ENCODE measurements around the gene PRSS16.
"Not testable (repeated sequence)": the region's sequence is repeated elsewhere in the genome, so short reads cannot be mapped to it uniquely, and the experiment has no call there.

The PRSS16 gene, protein sequence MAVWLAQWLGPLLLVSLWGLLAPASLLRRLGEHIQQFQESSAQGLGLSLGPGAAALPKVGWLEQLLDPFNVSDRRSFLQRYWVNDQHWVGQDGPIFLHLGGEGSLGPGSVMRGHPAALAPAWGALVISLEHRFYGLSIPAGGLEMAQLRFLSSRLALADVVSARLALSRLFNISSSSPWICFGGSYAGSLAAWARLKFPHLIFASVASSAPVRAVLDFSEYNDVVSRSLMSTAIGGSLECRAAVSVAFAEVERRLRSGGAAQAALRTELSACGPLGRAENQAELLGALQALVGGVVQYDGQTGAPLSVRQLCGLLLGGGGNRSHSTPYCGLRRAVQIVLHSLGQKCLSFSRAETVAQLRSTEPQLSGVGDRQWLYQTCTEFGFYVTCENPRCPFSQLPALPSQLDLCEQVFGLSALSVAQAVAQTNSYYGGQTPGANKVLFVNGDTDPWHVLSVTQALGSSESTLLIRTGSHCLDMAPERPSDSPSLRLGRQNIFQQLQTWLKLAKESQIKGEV

DNA sequence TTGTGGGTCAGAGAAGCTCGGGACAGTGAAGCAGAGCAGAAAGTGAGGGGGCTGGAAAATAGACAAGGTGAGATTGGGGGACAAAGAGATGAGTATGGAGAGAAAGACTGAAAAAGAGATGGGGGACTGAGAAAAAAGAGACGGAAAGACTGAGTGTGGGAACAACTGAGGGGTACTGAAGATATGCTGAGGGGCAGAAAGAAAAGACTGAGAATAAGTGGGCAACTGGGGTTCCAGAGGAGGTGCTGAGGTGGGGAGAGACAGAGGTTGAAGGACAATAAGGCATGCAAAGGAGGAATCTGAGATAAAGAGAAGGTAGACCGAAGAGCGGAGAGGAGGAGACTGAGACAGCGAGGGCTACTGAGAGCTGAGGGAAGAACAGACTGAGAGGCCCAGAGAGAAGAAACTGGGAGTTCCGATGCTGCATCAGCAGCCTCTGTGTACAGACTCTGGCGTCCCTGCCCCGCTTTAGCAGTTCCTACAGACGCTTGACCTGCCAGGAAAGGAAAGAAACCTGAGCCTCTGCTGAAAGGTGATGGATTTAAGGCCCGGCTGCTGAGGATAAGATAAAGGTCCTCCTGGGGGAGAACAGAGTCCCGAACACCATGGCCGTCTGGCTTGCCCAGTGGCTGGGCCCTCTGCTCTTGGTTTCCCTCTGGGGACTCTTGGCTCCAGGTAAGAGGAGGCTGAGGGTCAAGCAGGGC lies at the start of gene PRSS16:
PRSS16 (plus strand) TSS at position 569 of the 704 bp plus-strand sequence; CDS start at position 606, 37 bp downstream.
- no peak for DNase-seq (ENCODE audit: low spot score)

DNA sequence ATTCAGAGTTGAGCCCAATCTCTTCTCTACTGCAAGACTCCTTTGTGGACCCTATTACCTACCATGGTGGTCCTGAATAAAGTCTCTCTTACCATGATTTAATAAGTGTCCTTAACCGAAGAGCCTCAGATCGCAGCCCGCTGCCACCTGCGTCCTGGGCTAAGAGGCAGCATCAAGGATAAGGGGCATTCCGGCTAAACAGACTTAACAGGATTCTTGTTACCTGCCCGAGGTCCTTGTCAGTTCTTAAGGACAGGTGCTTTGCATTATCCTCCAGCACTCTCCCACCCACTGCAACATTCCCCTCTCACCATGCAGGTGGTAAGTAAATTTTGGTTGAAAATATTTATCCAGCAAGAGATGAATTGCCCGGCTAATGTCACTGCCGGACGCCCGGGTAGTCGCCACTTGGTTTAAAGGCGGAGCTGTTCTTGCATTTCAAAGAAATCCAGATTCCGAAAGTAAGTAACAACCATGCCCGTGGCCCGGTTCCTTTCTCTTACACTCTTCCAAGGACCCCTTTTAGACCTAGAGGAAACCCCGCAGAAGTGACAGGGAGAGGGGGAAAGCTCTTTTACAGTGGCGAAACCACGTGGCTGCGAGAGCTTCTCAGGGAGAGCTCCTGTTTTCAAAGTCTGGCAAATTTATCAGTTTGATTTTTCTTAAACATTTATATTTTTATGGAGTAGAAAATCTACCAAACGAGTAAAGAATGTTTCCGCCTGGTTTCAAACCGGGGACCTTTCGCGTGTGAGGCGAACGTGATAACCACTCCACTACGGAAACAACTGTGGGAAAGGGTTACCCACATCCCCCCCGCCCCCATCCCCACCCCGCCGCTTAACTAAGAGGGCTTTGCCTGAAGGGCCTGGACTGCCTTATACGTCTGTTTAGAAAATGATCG lies 41.9 kb upstream of the PRSS16 start:
- no peak for DNase-seq (ENCODE audit: low spot score)

DNA sequence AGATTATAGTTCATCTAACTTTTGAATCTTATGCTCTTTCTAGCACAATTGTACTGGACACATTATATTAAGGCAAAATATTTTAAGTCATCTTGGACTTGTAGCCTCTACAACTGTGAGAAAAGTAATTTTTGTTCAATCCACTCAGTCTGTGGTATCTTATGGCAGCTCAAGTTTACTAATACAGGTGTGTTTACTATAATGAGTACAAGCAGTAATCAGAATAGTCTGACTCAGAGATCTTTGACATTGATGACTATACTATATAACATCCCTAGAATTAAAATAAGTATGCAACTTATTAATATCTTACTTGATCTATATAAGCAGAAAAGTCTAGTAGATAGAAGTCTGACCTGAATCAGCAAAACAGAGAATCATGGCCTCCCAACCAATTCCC lies 40.7 kb upstream of the PRSS16 start:
- DNase-seq (ENCODE audit: low spot score) = no peak

DNA sequence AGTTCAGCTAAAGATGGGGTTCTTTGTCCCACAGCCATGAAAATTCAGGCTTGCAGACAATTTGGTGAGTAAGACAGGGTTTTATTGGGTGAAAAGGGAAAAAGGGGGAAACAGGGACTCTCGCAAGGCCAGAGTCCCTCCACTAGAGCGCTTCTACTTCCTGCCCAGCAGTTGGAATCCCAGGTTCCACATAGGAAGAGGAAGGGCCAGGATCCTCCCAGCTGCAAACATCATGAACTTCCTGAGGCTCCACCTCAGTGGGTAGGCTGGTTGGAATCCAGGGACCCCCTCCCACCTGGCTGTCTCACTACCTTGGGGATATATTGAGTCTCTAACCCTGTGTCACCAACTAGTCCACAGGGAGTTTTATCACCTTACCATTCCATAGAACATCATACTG lies 39.5 kb upstream of the PRSS16 start:
- no peak for DNase-seq (ENCODE audit: low spot score)

DNA sequence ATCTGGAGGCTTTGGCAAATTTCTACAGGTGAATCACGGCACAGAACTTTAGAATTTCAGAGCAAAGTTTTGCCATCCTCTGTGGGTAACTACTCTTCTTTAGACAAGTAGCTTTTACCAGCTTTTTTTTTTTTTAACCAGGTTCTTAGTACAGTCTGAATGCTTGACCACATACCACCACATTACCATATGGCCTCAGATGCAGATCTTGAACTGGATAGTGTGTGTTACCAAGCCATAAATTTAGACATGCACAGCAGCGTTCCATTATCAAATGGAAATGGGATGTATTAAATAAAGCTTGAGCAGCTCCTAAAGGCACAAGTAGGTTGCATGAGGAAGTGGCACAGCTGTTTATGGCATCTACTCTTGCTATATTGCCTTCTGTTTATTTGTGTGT lies 38.3 kb upstream of the PRSS16 start:
- no peak for DNase-seq (ENCODE audit: low spot score)

DNA sequence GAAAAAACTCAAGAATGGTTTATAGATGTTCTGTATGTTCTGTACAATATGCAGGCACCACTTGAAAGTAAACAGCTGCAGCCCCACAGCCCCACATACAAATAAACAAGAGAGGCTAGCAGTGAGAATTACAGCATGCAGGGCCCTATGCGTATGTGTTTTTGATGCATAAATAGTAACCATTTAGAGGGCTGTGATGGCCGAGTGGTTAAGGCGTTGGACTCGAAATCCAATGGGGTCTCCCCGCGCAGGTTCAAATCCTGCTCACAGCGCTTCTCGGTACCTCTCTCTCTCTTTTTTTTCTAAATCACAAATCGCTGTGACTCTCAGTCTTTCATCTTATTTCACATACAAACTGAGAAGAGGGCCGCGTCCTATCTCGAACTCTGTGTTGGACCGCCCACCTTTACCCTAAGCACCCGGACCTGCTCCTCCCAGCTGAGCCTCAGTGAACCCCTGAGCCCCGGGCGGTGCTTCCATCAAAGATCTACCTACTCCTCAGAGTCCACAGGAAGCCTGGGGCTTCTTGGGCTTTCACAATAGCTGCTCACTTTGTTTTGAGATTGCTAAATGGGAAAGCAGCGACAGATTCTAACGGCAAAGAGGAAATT lies 37.7 kb upstream of the PRSS16 start:
- no peak for DNase-seq (ENCODE audit: low spot score)

DNA sequence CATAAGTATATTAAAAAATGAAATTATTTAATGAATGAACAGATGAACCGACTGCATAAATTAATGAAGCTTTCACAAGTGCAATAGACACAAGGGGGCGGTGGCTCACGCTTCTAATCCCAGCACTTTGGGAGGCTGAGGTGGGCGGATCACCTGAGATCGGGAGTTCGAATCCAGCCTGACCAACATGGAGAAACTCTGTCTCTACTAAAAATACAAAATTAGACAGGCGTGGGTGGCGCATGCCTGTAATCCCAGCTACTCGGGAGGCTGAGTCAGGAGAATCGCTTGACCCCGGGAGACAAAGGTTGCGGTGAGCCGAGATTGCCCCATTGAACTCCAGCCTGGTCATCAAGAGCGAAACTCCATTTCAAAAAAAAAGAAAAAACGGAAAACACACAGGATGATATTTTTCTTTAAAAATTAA lies 34.4 kb upstream of the PRSS16 start:
- DNase-seq (ENCODE audit: low spot score) = not testable (repeated sequence)

DNA sequence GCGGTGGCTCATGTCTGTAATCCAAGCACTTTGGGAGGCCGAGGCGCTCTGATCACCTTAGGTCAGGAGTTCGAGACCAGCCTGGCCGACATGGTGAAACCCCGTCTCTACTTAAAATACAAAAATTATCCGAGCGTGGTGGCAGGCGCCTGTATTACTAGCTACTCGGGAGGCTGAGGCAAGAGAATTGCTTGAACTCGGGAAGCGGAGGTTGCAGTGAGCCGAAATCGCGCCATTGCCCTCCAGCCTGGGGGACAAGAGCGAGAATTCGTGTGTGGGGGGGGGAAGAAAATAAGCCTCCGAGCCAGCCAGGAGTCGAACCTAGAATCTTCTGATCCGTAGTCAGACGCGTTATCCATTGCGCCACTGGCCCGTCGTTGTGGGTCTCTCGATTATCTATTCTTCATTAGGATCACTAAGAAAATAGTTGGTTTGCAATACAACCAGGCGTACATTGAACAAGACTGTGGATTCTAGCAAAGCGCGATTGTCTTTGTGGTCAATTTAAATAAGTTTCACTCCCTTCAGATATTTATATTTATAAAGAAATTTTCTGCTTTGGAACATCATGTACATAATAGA lies 33.9 kb upstream of the PRSS16 start:
- DNase-seq (ENCODE audit: low spot score) = peak; percentile 81

DNA sequence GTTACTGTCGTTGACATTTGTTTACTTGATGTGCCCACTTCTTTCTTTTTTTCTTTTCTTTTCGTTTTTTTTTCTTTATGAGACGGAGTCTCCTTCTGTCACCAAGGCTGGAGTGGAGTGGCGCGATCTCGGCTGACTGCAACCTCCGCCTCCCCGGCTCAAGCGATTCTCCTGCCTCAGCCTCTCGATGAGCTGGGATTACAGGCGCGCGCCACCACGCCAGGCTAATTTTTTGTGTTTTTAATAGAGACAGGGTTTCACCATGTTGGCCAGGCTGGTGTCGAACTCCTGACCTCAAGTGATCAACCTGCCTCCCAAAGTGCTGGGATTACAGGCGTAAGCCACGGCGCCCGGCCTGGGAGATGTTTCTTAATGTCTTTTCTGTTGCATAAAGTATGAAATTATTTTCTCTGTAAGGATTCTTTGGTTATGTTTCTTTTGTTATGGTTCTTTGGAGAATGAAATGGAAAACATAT lies 33.3 kb upstream of the PRSS16 start:
- no peak for DNase-seq (ENCODE audit: low spot score)

DNA sequence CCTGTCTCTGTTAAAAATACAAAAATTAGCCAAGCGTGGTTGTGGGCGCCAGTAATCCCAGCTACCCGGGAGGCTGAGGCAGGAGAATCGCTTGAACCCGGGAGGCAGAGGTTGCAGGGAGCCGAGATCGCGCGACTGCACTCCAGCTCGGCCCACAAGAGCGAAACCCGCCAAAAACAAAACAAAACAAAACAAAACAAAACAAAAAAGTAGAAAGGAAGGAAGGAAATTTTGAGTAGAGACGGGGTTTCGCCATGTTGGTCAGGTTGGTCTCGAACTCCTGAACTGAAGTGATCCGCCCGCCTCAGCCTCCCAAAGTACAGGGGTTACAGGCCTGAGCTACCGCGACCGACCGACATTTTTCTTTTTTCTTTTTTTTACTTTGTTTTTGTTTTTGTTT lies 30.6 kb upstream of the PRSS16 start:
- DNase-seq (ENCODE audit: low spot score) = no peak

DNA sequence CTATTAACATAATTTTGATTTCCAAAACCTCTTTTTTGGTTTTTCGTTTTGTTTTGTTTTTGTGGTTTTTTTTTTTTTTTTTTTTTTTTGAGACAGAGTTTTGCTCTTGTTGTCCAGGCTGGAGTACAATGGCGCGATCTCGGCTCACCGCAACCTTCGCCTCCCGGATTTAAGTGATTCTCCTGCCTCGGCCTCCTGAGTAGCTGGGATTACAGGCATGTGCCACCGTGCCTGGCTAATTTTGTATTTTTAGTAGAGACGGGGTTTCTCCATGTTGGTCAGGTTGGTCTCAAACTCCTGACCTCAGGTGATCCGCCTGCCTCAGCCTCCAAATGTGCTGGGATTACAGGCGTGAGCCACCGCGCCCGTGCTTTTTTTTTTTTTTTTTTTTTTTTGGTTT lies 24.5 kb upstream of the PRSS16 start:
- not testable (repeated sequence) for DNase-seq (ENCODE audit: low spot score)

DNA sequence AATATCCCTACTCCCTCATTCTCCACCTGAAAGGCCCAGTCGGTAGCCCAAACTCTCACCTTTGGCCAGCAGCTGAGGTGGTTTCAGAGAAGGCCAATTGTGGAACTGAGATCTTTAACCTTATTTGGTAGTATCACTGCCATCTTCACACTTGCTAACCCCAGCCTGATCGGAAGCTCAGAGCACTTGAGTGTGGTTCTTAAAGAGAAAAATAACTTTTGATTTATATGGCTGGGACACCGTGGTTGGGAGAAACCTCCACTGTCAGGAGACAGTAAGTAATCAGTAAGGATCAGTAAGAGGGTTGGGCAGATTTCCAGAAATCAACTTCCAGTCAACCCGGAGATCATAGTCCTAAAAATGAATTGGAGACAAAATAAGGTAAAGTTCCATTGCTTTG lies 22.8 kb upstream of the PRSS16 start:
- no peak for DNase-seq (ENCODE audit: low spot score)

DNA sequence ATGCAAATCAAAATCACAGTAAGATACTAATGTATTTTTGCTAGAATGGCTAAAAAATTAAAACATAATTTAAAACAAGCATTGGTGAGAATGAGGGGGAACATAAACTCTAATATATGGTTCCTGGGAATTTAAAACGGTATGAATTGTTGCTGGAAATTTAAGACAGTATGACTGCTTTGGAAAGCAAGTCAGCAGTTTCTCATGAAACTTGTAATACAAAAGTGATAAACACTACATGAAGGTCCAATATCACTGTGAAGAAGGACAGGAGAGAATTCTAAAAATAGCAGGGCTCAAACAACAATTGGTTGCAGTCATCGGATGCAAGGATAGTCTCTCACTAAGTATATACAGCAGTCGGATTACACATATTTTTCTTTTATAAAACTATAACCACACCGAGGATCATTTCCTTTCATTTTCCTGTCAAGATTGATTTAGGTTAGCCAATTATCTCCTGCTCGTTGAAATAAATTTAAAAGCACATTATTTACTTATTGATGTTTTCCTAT lies 18.5 kb upstream of the PRSS16 start:
- DNase-seq (ENCODE audit: low spot score) = no peak

DNA sequence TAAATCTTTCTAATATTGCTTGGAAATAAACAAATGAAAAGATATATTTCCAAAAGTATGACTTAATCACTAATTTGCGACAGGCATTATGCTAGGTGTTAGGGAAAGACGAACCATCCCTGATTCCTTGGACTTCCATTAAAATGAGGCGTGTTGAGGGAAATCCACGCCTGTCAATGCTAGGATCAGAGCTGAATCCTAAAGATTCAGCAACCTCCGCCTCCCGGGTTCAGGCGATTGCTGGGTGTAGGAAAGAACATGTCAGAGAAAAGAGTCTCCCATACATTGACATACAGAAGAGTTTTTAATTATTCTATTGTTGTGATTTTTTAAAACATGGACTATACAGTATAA lies 16.8 kb upstream of the PRSS16 start:
- peak; percentile 83 for DNase-seq (ENCODE audit: low spot score)

DNA sequence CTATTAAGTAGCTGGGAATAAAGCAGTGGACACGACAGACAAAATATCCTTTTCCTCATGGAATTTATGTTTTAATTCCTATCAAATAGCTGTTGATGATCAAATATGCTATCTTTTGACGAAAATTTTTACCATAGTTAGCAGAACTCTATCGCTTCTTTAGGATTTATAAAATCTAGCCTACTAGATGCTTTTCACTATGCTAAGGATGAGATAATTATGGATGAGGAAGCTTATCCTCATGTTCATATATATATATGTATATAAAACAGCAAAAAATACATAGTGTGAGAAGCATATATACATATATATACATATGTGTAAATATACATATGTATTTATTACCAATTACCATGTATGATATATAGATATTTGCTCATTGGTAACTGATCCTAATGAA lies 12.9 kb upstream of the PRSS16 start:
- no peak for DNase-seq (ENCODE audit: low spot score)

DNA sequence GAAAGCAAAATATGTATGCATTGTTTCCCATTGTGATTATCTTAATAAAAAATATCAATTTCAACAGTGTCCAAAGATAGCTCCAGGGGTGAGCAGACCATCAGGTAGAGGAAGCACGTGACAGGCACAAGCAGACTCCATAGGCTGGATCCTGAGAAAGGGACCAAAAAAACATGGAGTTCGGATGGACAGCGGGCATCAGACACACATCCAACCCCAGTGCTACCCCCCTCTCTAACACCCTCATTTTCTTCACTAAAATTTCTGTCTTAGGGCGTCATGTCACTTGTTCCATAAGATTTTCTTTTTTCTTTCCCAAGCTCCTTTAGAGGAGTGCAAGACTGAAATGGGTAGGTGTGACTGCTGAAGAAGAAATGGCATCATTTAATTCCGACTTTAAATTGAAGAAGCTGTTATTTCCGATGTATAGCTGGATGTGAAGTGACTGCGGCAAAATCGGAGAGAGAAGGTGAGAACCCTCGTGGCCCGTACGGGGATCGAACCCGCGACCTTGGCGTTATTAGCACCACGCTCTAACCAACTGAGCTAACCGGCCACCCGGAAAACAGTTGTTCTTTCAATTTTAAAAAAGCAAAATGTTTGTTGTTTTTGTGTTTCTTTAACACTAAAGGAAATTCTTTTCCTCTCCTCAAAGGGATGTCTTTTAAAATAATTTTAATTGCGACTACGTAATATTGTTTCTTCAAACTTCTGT lies 10.3 kb upstream of the PRSS16 start:
- peak; percentile 88 for DNase-seq (ENCODE audit: low spot score)

DNA sequence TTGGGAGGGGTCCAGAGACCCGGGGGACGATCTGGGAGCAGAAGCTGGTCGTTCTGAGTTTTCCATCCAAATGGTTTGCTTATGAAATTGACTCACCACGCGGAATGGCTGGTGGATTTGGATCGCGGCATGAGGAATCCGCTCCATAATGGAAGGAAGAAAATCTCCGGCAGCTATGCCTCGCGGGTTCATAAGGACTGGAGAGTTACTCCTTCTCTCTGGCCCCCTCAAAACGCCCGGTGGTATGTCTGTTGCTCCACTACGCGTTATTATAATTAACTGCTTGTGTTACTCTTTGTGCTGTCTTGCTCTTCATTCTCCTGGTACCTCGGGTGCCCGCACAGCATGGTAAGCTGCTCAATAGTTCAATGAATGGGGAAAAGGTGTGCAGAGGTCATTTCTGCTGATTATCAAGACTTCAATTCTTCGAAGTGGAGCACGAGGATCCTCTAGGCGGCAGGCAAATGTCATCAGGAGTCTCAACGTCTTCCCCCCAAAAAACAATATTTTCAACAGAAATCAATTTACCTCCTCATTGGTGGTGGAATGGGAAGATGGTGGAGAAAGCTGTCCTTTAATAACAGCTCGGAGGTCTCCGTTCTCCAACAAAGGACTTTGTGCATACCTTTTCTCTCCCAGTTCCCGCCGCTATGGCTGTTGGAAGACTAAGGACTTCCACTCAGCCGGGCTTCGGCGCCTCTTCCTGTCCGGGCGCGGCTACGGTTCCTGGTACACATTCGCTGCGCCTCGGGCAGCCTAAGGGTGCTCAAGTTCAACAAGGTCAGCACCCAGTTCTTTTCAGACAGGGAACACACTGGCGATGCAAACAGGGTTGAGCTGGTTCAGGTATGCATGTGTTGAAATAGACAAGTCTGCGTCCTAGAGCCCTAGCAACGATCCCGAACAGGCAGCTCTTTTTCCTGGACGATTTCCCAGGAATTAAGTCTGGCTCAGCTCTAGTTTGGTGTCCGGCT lies 9.2 kb upstream of the PRSS16 start:
- no peak for DNase-seq (ENCODE audit: low spot score)

DNA sequence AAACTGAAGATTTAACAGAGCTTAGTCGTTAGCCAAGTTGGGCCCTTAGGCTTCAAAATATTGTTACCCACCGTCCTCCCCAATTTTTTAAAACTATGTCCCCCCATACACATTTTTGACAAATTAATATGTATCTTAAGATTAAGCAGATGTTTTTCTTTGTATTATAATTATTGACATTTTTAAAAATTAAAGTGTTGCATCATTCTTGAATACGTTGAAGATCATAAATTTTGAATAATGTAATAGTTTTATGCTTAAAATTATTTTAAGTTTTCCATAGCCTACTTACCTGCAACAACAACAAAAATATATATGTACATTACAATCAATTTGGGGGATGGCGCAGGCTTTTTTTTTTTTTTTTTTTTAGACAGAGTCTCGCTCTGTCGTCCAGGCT lies 8.2 kb upstream of the PRSS16 start:
- DNase-seq (ENCODE audit: low spot score) = no peak

DNA sequence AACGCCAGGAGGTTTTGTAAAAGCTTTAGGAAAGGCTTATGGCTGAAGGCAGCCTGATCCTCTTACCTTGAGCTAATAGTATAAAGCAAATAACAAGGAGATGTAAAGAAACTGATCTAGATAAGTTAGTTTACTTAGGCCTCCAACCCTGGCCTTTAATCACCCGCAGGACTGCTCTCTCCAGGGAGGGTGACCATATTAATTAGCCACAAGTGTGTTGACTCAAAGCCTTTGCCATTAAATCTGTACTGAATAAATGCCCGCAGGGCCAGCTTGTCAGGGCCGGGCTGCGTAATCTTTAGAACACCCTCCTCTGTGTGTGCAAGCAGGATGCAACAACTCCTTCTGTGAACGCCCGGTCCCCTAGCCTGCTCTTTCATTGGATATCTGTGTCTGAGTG lies 6.1 kb upstream of the PRSS16 start:
- DNase-seq (ENCODE audit: low spot score) = no peak
